Prostate gland (tissue), 2 donors: ENCODE results near the gene B3GALT6.

ENCODE experiments used
- CTCF ChIP-seq, 4 experiments: fragments of 200-600 bp in 2 of 4; fragments of 450-650 bp in 2 of 4; sonication (generic) in 2 of 4; IDR thresholded peaks; 1 replicate in 3 of 4; 2 replicates in 1 of 4; pipeline ENCODE4 v1.5.1; 2016 to 2019; ENCODE audit warnings: antibody characterized with exemption in 4 of 4, mild to moderate bottlenecking in 2 of 4, moderate library complexity in 2 of 4
- POLR2A ChIP-seq: fragments of 450-650 bp; IDR thresholded peaks from one replicate; pipeline ENCODE4 v1.6.1; 2016; ENCODE audit warnings: antibody characterized with exemption, mild to moderate bottlenecking
- POLR2AphosphoS5 ChIP-seq: sonication (generic); formaldehyde crosslinking; IDR thresholded peaks from one replicate; pipeline ENCODE4 v1.6.1; 2017; ENCODE audit warnings: antibody characterized with exemption

DNA sequence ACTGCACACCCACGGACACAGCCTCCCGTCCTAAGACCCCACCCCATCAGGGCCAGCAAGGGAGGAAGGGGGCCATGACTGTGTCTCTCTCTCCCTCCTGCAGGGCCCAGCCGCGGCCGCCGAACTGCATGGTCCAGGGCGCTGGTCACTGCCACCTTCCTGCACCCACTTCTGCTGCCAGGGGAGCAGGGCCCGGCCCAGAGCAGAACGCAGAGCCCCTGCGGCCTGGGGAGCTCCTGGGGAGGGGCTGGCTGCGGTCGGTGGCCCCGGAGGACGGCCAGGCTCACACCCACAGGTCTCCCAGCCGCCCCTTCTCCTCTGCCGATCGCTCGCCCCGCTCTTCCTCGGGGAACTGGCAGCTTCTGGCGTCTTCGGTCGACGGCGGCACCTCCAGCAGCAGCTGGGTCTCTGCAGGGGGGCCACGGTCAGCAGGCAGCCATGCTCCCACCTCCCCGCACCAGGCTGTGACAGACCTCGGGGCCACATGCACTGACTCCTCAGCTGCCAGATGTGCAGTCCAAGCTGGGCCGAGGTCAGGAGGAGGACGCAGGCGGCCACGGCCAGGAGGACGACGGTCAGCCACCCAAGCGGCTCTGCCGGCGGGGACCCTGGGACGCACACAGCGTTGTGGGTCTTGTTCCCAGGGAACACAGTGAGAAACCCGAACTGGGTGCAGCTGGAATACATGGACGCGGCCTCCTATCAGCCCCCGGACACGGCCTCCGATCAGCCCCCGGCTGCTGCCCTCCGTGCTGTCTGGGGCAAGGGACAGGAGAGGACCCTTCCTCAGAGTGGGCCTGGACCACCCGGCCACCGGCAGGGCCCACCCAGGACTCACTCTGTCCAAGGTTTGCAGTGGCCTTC, 28.2 kb upstream of the B3GALT6 start:
- TF ChIP-seq POLR2A (no peak), CTCF (IDR thresholded peaks at IDR 0.05) (no peak), POLR2AphosphoS5 (no peak)
